ENCODE data around the gene TOLLIP. TPM values are rescaled to one million over a fixed set of nuclear protein-coding genes. Genes with fewer than 3 reads are reported as not detected.
"Not testable (repeated sequence)": the region's sequence is repeated elsewhere in the genome, so short reads cannot be mapped to it uniquely, and the experiment has no call there.

The TOLLIP gene
- total RNA-seq, 6 experiments from 2014 or later = 68.3 to 103 (median 88.0) TPM

- Histone ChIP-seq H3K27ac (no peak overlapping the region), H3K9me3 (no peaks in the 10 kb centered on the region), H3K36me3 (no peaks in the 10 kb centered on the region), H3K4me1 (no peaks in the 10 kb centered on the region), H3K27me3 (no peaks in the 10 kb centered on the region), H3K4me3 (no peak overlapping the region)
- ATAC-seq (no peak), DNase-seq (no peak)
- intact Hi-C loops (cut with DNase I) = no loop called here
- no peak for TF ChIP-seq POLR2A (IDR thresholded peaks at IDR 0.05)
- TF ChIP-seq CTCF (IDR thresholded peaks at IDR 0.05) = no peak
- WGBS (ENCODE audit: insufficient coverage, low coverage, low lambda C conversion rate, missing lambda C conversion rate) = 100% methylated on average over 14 of the region's 38 CpGs
Observed at GRCh38 chr11:1252371-1253102, 56.9 kb downstream of the TOLLIP start.

- Histone ChIP-seq H3K27me3 (no peaks in the 10 kb centered on the region), H3K4me1 (no peaks in the 10 kb centered on the region), H3K4me3 (no peak overlapping the region), H3K27ac (no peak overlapping the region), H3K36me3 (no peaks in the 10 kb centered on the region), H3K9me3 (no peaks in the 10 kb centered on the region)
- ATAC-seq = no peak
- no peak for TF ChIP-seq CTCF (IDR thresholded peaks at IDR 0.05)
- TF ChIP-seq POLR2A (IDR thresholded peaks at IDR 0.05) = no peak
- intact Hi-C loops (cut with DNase I) = no loop called here
- 93% methylated on average over 12 of the region's 16 CpGs for WGBS (ENCODE audit: insufficient coverage, low coverage, low lambda C conversion rate, missing lambda C conversion rate)
- DNase-seq = no peak
Observed at GRCh38 chr11:1251236-1251770, 58.1 kb downstream of the TOLLIP start.

GRCh38 chr11:1250411-1250810 is 59.0 kb downstream of the TOLLIP start:
- H3K9me3 ChIP-seq; intact Hi-C loops (cut with DNase I); DNase-seq; H3K36me3 ChIP-seq; ATAC-seq; H3K27ac ChIP-seq; H3K4me3 ChIP-seq; H3K4me1 ChIP-seq; H3K27me3 ChIP-seq: not testable (repeated sequence)
- 100% methylated on average over 2 of the region's 12 CpGs for WGBS (ENCODE audit: insufficient coverage, low coverage, low lambda C conversion rate, missing lambda C conversion rate)

GRCh38 chr11:1248951-1249350 is 60.5 kb downstream of the TOLLIP start:
- H3K4me1 ChIP-seq; H3K36me3 ChIP-seq; ATAC-seq; H3K27ac ChIP-seq; H3K9me3 ChIP-seq; H3K27me3 ChIP-seq; H3K4me3 ChIP-seq; DNase-seq; intact Hi-C loops (cut with DNase I): not testable (repeated sequence)
- WGBS (ENCODE audit: insufficient coverage, low coverage, low lambda C conversion rate, missing lambda C conversion rate) = no CpG with 5 or more reads among the region's 18 CpGs

GRCh38 chr11:1247026-1247425 is 62.4 kb downstream of the TOLLIP start:
- WGBS (ENCODE audit: insufficient coverage, low coverage, low lambda C conversion rate, missing lambda C conversion rate) = 97% methylated on average over 11 of the region's 14 CpGs
- intact Hi-C loops (cut with DNase I); H3K27ac ChIP-seq; H3K4me1 ChIP-seq; H3K36me3 ChIP-seq; H3K9me3 ChIP-seq; ATAC-seq; H3K4me3 ChIP-seq; DNase-seq; H3K27me3 ChIP-seq: not testable (repeated sequence)

GRCh38 chr11:1246301-1246700 is 63.1 kb downstream of the TOLLIP start:
- H3K4me3 ChIP-seq; intact Hi-C loops (cut with DNase I); H3K27ac ChIP-seq; DNase-seq; H3K27me3 ChIP-seq; H3K36me3 ChIP-seq; ATAC-seq; H3K4me1 ChIP-seq; H3K9me3 ChIP-seq: not testable (repeated sequence)
- 85% methylated on average over 4 of the region's 14 CpGs for WGBS (ENCODE audit: insufficient coverage, low coverage, low lambda C conversion rate, missing lambda C conversion rate)

- H3K9me3 ChIP-seq; H3K27me3 ChIP-seq; DNase-seq; H3K36me3 ChIP-seq; ATAC-seq; H3K4me3 ChIP-seq; intact Hi-C loops (cut with DNase I); H3K4me1 ChIP-seq; H3K27ac ChIP-seq: not testable (repeated sequence)
- WGBS (ENCODE audit: insufficient coverage, low coverage, low lambda C conversion rate, missing lambda C conversion rate) = 53% methylated on average over 3 of the region's 14 CpGs
Observed at GRCh38 chr11:1245717-1246116, 63.7 kb downstream of the TOLLIP start.

GRCh38 chr11:1244557-1244956 is 64.9 kb downstream of the TOLLIP start:
- H3K27ac ChIP-seq; intact Hi-C loops (cut with DNase I); H3K4me1 ChIP-seq; H3K36me3 ChIP-seq; H3K27me3 ChIP-seq; H3K4me3 ChIP-seq; ATAC-seq; DNase-seq; H3K9me3 ChIP-seq: not testable (repeated sequence)
- WGBS (ENCODE audit: insufficient coverage, low coverage, low lambda C conversion rate, missing lambda C conversion rate) = 92% methylated on average over 6 of the region's 9 CpGs

- WGBS (ENCODE audit: insufficient coverage, low coverage, low lambda C conversion rate, missing lambda C conversion rate) = 100% methylated on average over 3 of the region's 18 CpGs
- intact Hi-C loops (cut with DNase I) = not testable (repeated sequence)
Observed at GRCh38 chr11:1243521-1243920, 65.9 kb downstream of the TOLLIP start.

GRCh38 chr11:1242751-1243150 is 66.7 kb downstream of the TOLLIP start:
- H3K27me3 ChIP-seq; intact Hi-C loops (cut with DNase I); H3K4me1 ChIP-seq; H3K27ac ChIP-seq; H3K4me3 ChIP-seq; H3K36me3 ChIP-seq; ATAC-seq; DNase-seq; H3K9me3 ChIP-seq: not testable (repeated sequence)
- WGBS (ENCODE audit: insufficient coverage, low coverage, low lambda C conversion rate, missing lambda C conversion rate) = 40% methylated on average over 1 of the region's 11 CpGs

More at GRCh38 chr11:1243521-1243920, 65.9 kb downstream of the TOLLIP start:
- not testable (repeated sequence) for H3K27ac ChIP-seq, H3K36me3 ChIP-seq, H3K4me1 ChIP-seq, H3K9me3 ChIP-seq, H3K27me3 ChIP-seq, H3K4me3 ChIP-seq, DNase-seq, ATAC-seq

Measured in right lobe of liver (tissue), 6 donors.